HL-60 (cell line): ENCODE data around the gene EXTL1.

ENCODE experiments used
- DNase-seq, 2 experiments: peaks; one replicate each; pipeline ENCODE4 v3.0.0-alpha.2; 2010 to 2020; ENCODE audit warnings: low read depth in 1 of 2, low spot score in 1 of 2
- H3K27ac ChIP-seq: fragments of 250-450 bp; sonication (Bioruptor Pico); replicated peaks from 2 replicates; pipeline ENCODE4 v1.5.1; 2020; ENCODE audit warnings: mild to moderate bottlenecking, moderate library complexity
- H3K27me3 ChIP-seq: fragments of 250-450 bp; sonication (Bioruptor Pico); 2 replicates; pipeline ENCODE4 v1.5.1; 2021; ENCODE audit warnings: mild to moderate bottlenecking, moderate library complexity; ENCODE audit not compliant: insufficient read depth, poor library complexity, severe bottlenecking
- H3K4me3 ChIP-seq: replicated peaks from 2 replicates; pipeline ENCODE4 v1.5.1; 2011; ENCODE audit warnings: mild to moderate bottlenecking, control low read depth, low read length; ENCODE audit not compliant: insufficient read depth
- CTCF ChIP-seq: IDR thresholded peaks from one replicate; pipeline ENCODE4 v1.5.1; 2011; ENCODE audit warnings: low read length, control low read depth, inconsistent platforms; ENCODE audit not compliant: insufficient read depth
- GABPA ChIP-seq: IDR thresholded peaks from 2 replicates; pipeline ENCODE4 v1.6.1; 2012; ENCODE audit warnings: low read depth
- POLR2AphosphoS5 ChIP-seq: IDR thresholded peaks from 2 replicates; pipeline ENCODE4 v1.6.1; 2012; ENCODE audit warnings: low read depth
- REST ChIP-seq: IDR thresholded peaks from 2 replicates; pipeline ENCODE4 v1.6.1; 2012; ENCODE audit warnings: low read depth; ENCODE audit not compliant: insufficient replicate concordance
- SPI1 ChIP-seq: IDR thresholded peaks from 2 replicates; pipeline ENCODE4 v1.6.1; 2012; ENCODE audit warnings: low read depth, mild to moderate bottlenecking, borderline replicate concordance

EXTL1 gene

GRCh38 chr1:26083208-26083607 is 61.6 kb downstream of the EXTL1 start:
- no peak for DNase-seq
- TF ChIP-seq POLR2AphosphoS5 (no peak), GABPA (no peak), CTCF (no peak), SPI1 (no peak), REST (no peak)
- Histone ChIP-seq H3K27me3 (peaks cover 3% of the 10 kb centered on the region), H3K4me3 (no peak overlapping the region), H3K27ac (no peak overlapping the region)

- Histone ChIP-seq H3K27me3 (peaks cover 3% of the 10 kb centered on the region), H3K27ac (no peak overlapping the region), H3K4me3 (no peak overlapping the region)
- no peak for DNase-seq
- TF ChIP-seq CTCF (no peak), POLR2AphosphoS5 (no peak), GABPA (no peak), REST (no peak), SPI1 (no peak)
Measured at GRCh38 chr1:26084091-26084561, 62.6 kb downstream of the EXTL1 start.

- TF ChIP-seq REST, result no peak
- Histone ChIP-seq H3K27ac (no peak overlapping the region), H3K4me3 (no peak overlapping the region), H3K27me3 (peaks cover 3% of the 10 kb centered on the region)
- no peak for DNase-seq
Measured at GRCh38 chr1:26084844-26085243, 63.3 kb downstream of the EXTL1 start.
